GM19023 (cell line): ENCODE data around the gene ABLIM1.

ENCODE experiments used
- ATAC-seq: cut with Tn5 transposase; IDR thresholded peaks from one replicate; pipeline ENCODE4 v1.9.1; 2021; ENCODE audit warnings: mild to moderate bottlenecking, moderate library complexity; ENCODE audit not compliant: unreplicated experiment

The ABLIM1 gene

GRCh38 chr10:114397651-114398145 lies 260.4 kb downstream of the ABLIM1 start:
- no peak for ATAC-seq

DNA sequence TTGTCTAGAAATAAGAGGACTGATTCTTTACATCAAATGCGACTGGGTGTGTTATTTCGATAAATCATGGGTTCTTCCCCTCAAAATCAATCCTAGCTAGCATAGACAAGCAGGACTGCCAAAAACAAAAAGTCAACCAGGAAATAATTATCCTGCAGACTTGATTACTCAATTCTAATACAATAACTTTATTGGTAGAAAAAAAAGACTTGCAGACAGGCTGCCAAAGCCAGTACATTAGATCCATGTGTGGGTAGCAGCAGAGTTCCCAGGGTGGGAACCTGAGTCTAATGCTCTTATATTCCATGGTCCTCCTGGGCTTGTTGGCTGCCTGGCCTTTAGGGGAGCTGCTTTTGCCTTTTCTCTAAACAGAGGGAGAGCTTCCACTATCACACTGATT lies 261.6 kb downstream of the ABLIM1 start:
- no peak for ATAC-seq

- peak; percentile 31 for ATAC-seq
Measured at GRCh38 chr10:114395366-114396022, 262.6 kb downstream of the ABLIM1 start.

- ATAC-seq = no peak
Measured at GRCh38 chr10:114394531-114394930, 263.5 kb downstream of the ABLIM1 start.

DNA sequence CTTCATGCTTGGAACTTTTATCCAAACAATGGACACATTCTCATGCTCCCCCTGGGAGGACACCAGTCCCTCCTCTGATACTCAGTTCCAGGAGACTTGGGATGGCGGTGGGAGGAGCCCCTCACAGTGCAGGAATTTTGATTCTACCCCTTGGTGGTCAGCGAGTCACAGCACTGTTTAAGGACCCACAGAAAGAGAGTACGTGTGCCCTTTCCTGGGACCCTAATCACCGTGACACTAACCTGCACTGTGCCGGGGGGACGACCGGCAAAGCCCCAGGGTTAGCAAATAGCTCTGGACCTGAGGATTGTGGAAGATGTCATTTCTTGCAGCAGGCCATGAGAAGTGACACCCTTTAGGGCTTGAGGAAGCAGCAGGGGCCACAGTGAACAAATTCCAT lies 264.2 kb downstream of the ABLIM1 start:
- no peak for ATAC-seq

DNA sequence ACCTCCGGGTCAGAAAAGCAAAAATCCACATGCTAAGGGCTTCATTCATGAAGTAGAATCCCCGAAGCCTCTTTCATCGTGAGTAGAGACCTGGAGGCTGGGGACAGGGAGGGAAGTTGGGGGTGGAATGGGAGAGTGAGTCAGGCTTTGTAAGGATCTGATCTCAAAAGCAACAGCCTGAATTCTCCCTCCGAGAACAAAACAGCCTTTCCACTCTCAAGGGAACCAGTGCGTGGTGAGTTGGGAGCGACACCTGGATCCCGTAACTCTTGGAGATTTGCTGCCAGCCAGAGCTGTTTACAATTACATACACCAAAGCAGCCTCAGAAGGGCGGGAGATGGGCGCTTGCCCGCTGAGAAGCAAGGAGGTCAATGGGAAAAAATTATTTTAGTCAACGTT lies 264.6 kb downstream of the ABLIM1 start:
- ATAC-seq = no peak

GRCh38 chr10:114392112-114392835 lies 265.8 kb downstream of the ABLIM1 start:
- ATAC-seq = no peak

- no peak for ATAC-seq
Measured at GRCh38 chr10:114391599-114391998, 266.5 kb downstream of the ABLIM1 start.

DNA sequence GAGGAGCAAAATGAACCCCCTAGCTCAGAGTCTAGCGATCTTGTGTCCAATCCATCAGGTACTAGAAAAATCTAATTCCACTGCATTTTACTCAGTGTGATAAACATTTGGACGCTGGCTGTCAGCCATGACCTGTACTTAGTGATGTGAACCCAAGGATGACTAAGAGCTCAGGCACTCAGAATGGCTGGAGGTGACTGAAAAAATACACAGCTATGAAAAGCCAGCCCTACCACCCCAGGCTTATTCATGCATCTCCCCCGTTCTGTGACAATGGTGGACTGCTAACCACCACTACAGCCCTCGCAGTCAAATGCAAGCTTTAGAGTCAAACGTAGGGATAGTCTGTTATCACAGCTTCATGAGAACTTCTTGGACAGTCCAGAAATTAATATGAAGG lies 268.6 kb downstream of the ABLIM1 start:
- ATAC-seq = no peak

DNA sequence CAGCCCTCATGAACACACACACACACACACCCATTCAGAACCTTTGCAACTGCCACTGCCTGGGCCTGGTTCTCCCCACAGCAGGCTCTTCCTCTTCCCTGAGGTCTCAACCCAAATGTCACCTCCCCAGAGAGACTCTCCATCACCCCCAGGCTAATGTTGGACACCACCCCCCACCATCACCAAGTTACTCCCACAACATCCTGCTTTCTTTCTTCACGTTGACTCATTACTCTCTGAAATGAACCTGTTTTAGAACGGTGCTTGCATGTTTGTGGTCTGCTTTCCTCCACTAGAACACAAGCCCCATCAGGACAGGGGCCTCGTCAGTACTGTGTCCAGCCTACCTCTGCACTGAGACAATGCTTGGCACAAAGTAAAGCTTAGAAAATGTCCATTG lies 269.8 kb downstream of the ABLIM1 start:
- peak; percentile 67 for ATAC-seq

DNA sequence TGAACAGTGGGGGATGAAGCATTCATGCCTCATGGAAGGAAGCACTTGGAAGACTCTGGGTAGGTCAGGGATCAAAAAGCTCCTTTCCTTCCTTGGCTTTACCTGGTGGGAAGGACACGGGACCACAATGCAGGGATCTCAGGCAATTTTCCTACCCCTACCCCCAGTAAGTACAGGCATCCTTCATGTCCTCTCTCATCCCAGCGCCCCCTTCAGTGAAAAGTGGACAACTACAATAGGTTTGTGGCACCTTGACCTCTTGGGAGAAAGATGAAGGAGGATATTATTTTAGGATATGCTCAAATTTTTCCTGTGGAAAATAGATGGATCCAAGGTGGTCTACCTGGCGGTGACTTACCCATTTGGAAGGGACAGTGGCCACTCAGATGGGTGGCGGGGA lies 270.3 kb downstream of the ABLIM1 start:
- ATAC-seq = no peak

DNA sequence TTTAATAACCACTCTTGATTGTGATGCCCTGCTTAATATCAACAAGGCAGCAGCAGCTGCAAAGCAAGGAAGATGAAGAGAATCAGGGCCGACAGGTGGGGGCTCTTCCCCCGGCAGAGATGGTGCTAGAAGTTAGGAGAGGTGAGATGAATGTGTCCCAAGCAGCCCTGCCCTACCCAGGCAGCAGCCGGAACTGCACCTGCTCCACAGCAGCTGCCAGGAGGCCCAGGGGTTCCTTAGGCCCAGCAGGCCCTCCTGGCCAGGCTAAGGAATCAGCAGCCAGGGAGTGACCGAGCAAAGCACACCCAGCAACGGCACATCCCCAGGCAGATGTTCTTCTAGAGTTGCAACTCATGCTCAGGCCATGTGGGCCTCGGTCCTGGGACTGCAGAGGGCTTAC lies 271.6 kb downstream of the ABLIM1 start:
- ATAC-seq = no peak

- ATAC-seq = no peak
Measured at GRCh38 chr10:114385557-114385956, 272.5 kb downstream of the ABLIM1 start.

- no peak for ATAC-seq
Measured at GRCh38 chr10:114384601-114385000, 273.5 kb downstream of the ABLIM1 start.

GRCh38 chr10:114384181-114384580 lies 273.9 kb downstream of the ABLIM1 start:
- no peak for ATAC-seq
